Skin epidermis (tissue), 12 donors: Measurements from ENCODE around the gene RPL6.
"Not testable (repeated sequence)": the region's sequence is repeated elsewhere in the genome, so short reads cannot be mapped to it uniquely, and the experiment has no call there.

Source experiments
- H3K27ac ChIP-seq, 21 experiments: fragments of 200-600 bp; sonication (generic) in 11 of 21; one replicate each; pipeline ENCODE4 v1.5.0; 2020; ENCODE audit warnings: mild to moderate bottlenecking in 3 of 21, inconsistent platforms in 2 of 21, moderate library complexity in 2 of 21
- H3K4me3 ChIP-seq, 7 experiments: fragments of 200-600 bp; sonication (generic) in 2 of 7; one replicate each; pipeline ENCODE4 v1.5.0; 2020; ENCODE audit warnings: inconsistent platforms in 2 of 7, mild to moderate bottlenecking in 2 of 7, moderate library complexity in 1 of 7

Gene RPL6

DNA sequence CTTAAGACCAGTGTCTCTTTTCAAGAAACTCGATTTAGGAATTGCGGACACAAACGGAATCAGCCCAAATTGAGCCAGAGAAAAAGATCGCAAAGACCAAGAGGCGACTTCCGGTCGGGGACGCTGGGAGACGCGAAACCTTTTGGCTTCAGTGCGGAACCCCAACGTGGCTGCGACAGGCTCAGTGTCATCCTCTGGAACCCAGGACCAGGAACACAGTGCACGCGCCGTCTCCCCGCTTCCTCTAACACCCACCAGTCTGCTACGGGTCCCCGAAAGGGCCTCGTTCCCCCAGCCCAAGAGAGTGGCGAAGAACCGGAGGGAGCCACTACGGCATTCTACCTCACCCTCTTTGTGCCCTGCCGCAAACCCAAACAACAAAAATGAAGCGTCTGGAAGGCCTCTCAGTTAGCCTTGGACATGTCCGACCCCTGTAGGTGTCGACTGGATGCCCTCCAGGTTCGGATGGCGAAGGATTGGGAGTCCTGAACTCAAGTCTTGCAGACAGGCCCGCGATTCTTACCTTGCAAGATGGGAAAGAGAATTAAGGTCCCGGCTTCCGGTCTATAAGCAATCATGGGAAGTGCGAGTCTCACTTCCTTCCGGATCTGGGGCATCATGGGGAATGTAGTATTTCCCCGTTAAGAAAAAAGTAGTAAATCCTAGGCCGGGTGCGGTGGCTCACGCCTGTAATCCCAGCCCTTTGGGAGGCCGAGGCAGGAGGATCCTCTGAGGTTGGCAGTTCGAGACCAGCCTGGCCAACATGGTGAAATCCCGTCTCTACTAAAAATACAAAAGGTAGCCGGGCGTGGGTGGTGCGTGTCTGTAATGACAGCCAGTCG lies at the start of gene RPL6:
Gene RPL6 (minus strand): TSS at position 542 of the 842 bp plus-strand sequence. CDS start 949 bp downstream, outside the sequence.
- H3K4me3 ChIP-seq, result peak within 1 kb of the TSS; percentile 42 to 82 (median 62)
- peak within 1 kb of the TSS; percentile 73 to 95 (median 91) for H3K27ac ChIP-seq

DNA sequence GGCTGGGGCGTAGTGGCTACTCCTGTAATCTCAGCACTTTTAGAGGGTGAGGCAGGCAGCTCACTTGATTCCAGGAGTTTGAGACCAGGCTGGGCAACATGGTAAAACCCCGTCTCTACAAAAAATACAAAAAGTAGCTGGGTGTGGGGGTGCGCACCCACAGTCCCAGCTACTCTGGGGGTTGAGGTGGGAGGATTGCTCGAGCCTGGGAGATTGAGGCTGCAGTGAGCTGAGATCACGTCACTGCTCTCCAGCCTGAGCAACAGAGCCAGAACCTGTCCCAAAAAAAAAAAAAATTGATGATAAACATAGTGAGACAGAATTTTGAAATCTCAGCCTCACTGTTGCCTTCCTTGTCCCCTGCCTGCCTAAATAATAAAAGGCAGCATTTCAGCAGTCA lies 49.3 kb upstream of the RPL6 start:
- H3K4me3 ChIP-seq, result no peak overlapping the region
- no peak overlapping the region for H3K27ac ChIP-seq

DNA sequence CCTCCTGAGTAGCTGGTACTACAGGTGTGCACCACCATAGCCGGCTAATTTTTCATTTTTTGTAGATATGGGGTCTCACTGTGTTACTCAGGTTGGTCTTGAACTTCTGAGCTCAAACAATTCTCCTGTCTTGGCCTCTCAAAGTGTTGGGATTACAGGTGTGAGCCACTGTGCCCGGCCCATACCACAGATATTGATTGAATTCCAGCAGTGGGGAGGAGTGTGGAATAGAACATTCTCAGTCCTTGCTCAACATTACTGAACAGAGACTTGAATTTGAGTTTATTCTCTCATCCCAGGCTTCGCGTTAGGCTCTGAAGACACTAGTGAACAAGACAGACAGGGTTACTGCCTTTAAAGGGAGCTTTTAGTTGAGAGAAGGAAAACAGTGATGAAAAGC lies 48.9 kb upstream of the RPL6 start:
- no peak overlapping the region for H3K4me3 ChIP-seq
- H3K27ac ChIP-seq, result no peak overlapping the region

DNA sequence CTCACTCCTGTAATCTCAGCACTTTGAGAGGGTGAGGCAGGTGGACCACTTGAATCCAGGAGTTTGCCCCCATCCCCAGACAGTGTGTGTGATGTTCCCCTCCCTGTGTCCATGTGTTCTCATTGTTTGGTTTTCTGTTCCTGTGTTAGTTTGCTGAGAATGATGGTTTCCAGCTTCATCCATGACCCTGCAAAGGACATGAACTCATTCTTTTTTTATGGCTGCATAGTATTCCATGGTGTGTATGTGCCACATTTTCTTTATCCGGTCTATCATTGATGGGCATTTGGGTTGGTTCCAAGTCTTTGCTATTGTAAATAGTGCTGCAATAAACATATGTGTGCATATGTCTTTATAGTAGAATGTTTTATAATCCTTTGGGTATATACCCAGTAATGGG lies 47.7 kb upstream of the RPL6 start:
- H3K27ac ChIP-seq, H3K4me3 ChIP-seq: not testable (repeated sequence)

DNA sequence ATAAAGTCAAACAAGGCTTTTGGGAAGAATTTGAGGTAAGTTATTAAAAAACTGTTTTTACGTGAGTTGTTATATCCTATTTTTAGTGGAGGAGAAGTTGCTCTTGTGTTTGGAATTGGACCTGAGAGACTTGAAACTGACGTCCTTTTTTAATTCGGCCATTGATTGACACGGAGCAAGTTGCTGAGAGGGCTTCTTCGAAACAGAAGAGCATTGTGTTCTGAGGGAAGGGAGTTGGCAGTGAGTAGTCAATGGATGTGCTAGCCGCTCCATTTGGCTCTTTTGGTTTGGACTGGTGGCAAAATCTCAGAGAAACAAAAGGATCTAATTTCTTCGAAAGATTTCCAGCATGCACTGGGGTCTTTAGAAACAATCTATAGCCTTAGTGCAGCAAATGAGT lies 46.6 kb upstream of the RPL6 start:
- no peak overlapping the region for H3K4me3 ChIP-seq
- H3K27ac ChIP-seq, result no peak overlapping the region

DNA sequence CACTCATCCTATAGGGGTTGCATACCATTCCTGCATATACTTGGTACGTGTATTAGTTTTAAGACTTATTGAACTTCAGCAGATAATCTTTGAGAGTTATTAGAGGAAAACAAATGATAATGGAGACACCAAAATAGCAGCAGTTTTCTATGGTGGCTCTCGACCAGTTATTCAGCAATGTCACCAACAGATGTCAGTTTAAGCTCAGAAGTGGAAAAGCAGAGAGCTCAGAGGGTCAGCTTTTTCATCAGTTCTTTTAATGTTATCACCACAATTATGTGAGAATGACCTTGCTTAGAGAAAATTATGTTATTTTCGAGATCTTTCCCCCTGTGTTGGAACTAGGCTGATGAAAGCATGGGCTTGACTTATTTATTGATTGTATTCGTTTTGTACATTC lies 41.3 kb upstream of the RPL6 start:
- H3K4me3 ChIP-seq, result no peak overlapping the region
- no peak overlapping the region for H3K27ac ChIP-seq

DNA sequence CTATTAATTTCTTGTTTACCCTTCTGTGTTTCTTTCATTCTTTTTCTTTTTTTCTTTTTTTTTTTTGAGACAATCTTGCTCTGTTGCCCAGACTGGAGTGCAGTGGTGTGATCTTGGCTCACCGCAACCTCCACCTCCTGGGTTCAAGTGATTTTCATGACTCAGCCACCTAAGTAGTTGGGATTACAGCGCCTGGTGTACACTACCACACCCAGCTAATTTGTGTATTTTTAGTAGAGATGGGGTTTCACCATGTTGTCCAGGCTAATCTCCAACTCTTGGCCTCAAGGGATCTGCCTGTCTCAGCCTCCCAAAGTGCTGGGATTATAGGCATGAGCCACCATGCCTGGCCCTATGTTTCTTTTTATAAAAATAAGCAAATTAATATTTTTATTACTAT lies 38.8 kb upstream of the RPL6 start:
- not testable (repeated sequence) for H3K4me3 ChIP-seq, H3K27ac ChIP-seq

DNA sequence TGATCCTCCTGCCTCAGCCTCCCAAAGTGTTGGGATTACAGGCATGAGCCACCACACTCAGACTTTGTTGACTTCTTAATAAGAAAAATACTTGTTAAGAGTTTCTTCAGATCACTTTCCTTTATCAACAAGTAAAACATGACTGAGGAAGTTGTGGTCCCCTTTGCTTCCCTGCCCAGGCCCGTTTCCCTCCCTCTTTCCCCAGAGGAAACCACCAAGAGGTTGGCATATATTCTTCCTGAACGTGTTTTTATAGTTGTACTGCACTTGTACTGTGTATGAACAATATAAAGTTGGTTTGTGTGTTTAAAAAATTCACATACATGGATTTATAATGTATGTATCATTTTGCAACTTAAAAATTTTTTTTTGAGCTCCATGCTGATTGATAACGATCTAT lies 37.7 kb upstream of the RPL6 start:
- Histone ChIP-seq H3K27ac (no peak overlapping the region), H3K4me3 (no peak overlapping the region)

DNA sequence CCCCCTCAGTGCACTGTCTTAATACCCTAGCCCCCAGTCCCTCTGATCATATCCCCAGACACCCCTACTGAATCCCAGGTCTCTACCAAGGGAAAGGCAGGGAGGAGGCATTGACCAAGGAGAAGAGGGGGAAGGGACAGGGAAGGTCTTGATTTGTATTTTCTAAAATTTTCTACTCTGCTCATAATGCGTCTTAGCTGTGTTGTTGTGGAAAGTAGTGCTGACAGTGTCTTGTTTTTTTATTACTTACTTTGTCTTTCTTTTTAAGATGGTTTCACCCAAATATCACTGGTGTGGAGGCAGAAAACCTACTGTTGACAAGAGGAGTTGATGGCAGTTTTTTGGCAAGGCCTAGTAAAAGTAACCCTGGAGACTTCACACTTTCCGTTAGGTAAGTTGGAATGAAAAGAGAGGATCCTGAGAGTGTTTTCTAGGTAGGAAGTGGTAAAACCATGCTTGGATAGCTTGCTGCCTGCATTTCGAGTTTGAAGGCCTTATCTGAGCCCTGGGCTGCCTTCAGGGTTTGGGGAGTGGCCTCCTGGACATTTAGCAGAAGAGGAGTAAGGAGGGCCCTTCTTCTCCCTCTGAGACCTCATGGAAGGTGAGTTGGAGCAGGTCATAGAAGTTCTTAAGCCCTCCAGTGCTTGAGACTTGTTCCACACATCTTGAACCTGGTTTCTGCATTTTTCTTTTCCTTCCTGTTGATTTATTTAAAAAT lies 36.8 kb upstream of the RPL6 start:
- no peak overlapping the region for H3K27ac ChIP-seq
- no peak overlapping the region for H3K4me3 ChIP-seq

DNA sequence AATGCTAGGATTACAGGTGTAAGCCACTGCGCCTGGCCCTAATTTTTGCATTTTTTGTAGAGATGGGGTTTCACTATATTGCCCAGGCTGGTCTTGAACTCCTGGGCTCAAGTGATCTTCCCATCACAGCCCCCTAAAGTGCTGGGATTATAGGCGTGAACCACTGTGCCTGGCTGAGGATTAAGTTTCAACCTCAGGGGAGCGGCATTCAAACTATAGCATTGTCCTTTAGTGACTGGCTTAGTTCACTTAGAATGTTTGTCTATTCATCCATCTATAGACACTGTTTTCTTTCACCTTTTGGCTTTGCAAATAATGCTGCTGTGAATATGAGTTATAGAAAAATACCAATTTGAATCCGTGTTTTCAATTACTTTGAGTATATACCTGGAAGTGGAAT lies 34.5 kb upstream of the RPL6 start:
- Histone ChIP-seq H3K27ac (no peak overlapping the region), H3K4me3 (no peak overlapping the region)

DNA sequence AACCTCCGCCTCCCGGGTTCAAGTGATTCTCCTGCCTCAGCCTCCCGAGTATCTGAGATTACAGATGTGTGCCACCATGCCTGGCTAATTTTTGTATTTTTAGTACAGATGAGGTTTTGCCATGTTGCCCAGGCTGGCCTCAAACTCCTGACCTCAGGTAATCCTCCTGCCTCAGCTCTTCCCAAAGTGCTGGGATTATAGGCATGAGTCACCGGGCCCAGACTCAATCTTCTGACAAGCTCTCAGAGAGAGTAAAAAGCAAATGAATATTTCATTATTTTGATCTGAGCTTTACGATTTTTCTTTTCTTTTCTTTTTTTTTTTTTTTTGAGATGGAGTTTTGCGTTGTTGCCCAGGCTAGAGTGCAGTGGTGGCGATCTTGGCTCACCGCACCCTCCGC lies 31.2 kb upstream of the RPL6 start:
- not testable (repeated sequence) for H3K4me3 ChIP-seq, H3K27ac ChIP-seq

DNA sequence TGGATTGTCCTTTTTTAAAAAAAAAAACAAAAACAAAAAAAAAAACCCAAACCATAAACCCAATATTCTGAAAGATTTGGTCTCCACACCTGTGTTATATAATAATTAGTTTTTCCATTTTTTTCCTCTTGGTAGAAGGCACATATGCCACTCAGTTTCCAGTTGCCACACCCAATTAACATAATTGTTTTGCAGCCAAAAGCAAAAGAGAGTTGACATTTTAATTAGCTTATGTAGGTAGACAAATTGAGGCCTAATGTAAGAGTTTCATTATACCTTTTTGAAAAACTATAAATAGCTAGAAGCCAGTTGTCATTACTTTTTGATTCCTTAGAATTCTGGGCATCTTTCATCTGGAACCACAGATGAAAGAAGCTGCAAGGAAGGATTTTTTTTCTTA lies 30.4 kb upstream of the RPL6 start:
- no peak overlapping the region for H3K27ac ChIP-seq
- no peak overlapping the region for H3K4me3 ChIP-seq

DNA sequence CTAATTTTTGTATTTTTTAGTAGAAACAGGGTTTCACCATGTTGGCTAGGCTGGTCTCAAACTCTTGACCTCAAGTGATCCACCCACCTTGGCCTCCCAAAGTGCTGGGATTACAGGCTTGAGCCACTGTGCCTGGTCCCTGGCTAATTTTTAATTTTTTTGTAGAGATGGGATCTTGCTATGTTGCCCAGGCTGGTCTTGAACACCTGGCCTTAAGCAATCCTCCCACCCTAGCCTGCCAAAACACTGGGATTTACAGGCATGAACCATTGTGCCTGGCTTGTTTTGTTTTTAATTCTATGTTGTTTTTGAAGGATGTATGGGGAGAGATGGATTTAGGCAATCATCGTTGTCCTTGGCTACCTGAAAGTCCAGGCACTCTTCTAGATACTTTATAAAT lies 29.2 kb upstream of the RPL6 start:
- H3K27ac ChIP-seq, H3K4me3 ChIP-seq: not testable (repeated sequence)

DNA sequence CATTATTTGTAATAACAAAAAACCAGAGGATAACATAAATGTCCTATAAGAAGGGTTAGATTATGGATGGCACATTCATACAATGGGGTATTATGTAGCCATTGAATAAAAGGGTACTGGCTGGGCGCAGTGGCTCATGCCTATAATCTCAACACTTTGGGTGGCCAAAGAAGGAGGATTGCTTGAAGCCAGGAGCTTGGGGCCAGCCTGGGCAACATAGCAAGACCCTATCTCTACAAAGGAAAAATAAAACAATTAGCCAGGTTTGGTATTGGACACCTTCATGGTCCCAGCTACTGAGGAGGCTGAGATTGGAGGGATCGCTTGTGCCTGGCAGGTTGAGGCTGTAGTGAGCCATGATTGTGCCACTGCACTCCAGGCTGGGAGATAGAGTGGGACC lies 24.1 kb upstream of the RPL6 start:
- H3K4me3 ChIP-seq, result no peak overlapping the region
- H3K27ac ChIP-seq, result no peak overlapping the region

DNA sequence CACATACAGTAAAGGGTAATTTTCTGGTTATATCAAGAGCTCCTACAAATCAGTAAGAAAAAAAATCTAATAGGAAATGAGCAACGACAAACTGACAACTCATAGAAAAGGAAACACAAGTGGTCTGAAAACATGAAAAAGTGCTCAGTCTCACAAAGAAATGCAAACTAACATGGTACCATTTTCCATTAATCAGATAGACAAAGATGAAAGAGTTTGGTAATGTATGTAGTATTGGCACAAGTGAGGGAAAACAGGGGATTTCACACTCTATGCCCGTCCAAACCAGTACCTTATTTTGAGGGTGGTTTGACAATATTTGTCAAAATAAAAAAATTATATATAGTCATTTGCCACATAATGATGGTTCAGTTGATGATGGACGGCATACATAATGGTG lies 22.6 kb upstream of the RPL6 start:
- Histone ChIP-seq H3K4me3 (no peak overlapping the region), H3K27ac (no peak overlapping the region)

DNA sequence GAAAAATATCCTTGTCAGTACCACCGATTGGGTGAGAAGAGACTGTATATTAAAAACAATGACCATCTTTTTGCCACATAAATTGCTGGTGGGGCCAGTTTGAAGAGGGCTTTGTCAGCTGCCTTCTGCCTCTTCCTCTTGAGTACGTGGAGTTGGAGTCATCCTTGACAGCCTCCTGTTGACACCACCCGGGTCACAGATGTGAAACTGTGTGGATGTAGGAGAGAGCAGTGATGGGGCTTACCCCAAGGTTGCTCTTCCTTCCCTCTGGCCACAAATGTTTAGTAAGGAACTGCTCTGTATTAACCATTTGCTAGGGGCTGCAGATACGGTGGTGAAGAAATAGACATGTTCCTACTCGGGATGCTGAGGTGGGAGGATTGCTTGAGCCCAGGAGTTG lies 21.5 kb upstream of the RPL6 start:
- Histone ChIP-seq H3K27ac (no peak overlapping the region), H3K4me3 (no peak overlapping the region)

DNA sequence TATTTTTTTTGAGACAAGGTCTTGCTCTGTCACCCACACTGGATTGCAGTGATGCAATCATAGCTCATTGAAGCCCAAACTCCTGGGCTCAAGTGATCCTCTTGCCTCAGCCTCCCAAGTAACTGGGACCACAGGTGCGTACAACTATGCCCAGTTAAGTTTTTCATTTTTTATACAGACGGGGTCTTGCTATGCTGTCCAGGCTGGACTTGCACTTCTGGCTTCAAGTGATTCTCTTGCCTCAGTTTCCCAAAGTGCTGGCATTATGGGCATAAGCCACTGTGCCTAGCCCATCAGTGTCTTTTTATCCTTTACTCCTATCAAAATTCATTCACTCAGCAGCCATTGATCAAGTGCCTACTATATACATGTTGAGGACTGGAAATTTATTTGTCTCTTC lies 18.4 kb upstream of the RPL6 start:
- no peak overlapping the region for H3K27ac ChIP-seq
- no peak overlapping the region for H3K4me3 ChIP-seq

DNA sequence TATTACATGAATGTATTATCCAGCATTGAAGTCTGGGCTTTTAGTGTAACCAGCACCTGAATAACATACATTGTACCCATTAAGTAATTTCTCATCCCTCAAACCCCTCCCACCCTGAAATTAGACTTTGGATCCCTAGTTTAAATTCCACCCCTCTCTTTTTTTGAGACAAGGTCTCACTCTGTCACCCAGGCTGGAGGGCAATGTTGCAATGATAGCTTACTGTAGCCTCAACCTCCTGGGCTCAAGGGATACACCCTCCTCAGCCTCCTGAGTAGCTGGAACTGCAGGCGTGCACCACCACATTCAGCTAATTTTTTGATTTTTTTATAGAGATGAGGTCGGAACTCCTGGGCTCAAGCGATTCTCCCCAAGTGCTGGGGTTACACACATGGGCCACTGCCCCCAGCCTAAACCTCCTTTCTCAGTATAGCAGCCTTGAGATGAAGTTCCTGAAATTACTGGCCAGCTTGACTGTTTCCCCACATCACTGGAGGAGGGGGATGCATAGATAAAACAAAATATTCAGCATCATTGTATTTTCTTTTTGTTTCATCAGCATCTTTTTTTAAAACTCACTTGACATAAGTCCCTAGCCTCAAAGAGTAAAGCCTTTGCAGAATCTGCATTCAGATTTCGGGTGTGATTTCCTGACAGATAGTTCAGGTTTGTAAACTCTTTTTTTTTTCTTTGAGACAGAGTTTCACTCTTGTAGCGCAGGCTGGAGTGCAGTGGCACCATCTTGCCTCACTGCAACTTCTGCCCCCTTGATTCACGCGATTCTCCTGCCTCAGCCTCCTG lies 16.4 kb upstream of the RPL6 start:
- H3K27ac ChIP-seq, result no peak overlapping the region
- H3K4me3 ChIP-seq, result no peak overlapping the region

DNA sequence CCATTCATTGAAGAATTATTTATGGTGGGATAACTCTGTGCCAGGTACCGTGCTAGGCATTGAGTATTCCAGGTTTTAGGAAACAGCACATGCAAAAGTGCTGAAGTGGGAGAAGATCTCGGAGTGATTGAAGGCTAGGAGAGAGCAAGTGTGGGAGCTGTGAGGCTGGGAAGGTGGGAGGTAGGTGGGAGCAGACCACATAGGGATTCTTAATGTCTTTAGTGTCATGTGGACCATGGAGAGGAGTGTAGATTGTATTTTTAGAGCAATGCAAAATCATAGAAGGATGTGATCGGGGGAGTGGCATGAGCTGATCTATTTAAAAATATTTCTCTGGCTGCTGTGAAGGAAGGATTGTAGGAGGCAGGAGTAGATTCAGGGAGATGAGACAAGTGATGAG lies 14.7 kb upstream of the RPL6 start:
- Histone ChIP-seq H3K4me3 (no peak overlapping the region), H3K27ac (no peak overlapping the region)

DNA sequence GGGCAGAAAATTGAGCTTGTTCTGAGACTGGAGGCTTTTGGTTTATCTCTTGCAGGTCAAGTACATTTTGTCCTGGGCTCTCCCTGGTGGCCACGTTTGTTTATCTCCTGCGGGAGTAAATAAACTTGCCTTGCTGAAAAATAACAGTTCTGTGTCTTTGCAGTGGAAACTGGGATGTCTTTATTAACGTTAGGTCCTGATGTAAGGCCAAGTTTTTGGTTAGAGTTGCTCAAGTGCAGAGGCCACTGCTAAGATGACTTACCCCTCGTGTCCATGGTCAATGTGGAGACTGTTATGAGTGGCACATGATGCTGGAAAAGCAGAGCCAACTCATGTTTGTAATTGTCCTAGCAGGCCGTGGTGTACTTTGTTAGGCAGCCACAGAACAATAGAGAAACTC lies 13.1 kb upstream of the RPL6 start:
- H3K27ac ChIP-seq, result peak overlapping the region in 3 of 21 experiments; percentile 26 to 33 (median 30)
- H3K4me3 ChIP-seq, result no peak overlapping the region

DNA sequence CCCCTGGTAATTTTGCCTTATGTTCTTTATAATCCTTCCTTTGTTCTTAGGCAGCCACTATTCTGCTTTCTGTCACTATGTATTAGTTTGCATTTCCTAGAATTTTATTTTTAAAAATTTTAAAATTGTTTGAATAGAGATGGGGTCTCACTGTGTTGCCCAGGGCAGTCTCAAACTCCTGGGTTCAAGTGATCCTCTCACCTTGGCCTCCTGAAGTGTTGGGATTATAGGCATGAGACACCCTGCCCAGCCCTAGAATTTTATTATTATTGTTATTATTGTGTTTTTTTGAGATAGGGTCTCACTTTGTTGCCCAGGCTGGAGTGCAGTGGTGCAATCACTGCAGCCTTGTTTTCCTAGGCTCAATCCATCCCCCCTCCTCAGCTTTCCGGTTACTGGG lies 12.0 kb upstream of the RPL6 start:
- Histone ChIP-seq H3K27ac (peak overlapping the region in 1 of 21 experiments; percentile 8), H3K4me3 (no peak overlapping the region)
